PC-9 (cell line): ENCODE results near the gene CA7. TPM values are rescaled to one million over a fixed set of nuclear protein-coding genes. Genes with fewer than 3 reads are reported as not detected.

ENCODE experiments used
- BruUV-seq: library from RNA; stranded (reverse); fragments of 400-500 nt; replicated peaks from 2 replicates; lab custom pipeline; 2021; lab: Mats Ljungman, UMichigan
- CTCF ChIA-PET: fragments of 300-600 bp; sonication (Branson Sonifier 250); formaldehyde crosslinking; loops from one replicate; lab custom pipeline; 2022; ENCODE audit warnings: antibody characterized with exemption; lab: Charles Lee
- POLR2A ChIA-PET: fragments of 300-600 bp; sonication (Branson Sonifier 250); formaldehyde crosslinking; loops from one replicate; lab custom pipeline; 2022; ENCODE audit warnings: antibody characterized with exemption; ENCODE audit not compliant: unreplicated experiment; lab: Charles Lee
- DNase-seq, 2 experiments: peaks; one replicate each; pipeline versions ENCODE4 v3.0.0 to v3.0.0-alpha.2; 2015 to 2022; ENCODE audit warnings: mixed read lengths in 1 of 2
- H2AFZ ChIP-seq: fragments of 200-600 bp; sonication (generic); 2 replicates; pipeline ENCODE4 v1.8.1; 2017; ENCODE audit warnings: antibody characterized with exemption
- H3F3A ChIP-seq: fragments of 200-600 bp; sonication (generic); 2 replicates; pipeline ENCODE4 v1.8.1; 2017; ENCODE audit warnings: antibody characterized with exemption, mild to moderate bottlenecking, low read depth; ENCODE audit not compliant: insufficient read depth
- H3K27ac ChIP-seq: fragments of 200-600 bp; sonication (generic); 2 replicates; pipeline ENCODE4 v1.6.1; 2016; ENCODE audit warnings: mixed run types
- H3K27me3 ChIP-seq: fragments of 200-600 bp; sonication (generic); 2 replicates; pipeline ENCODE4 v1.6.1; 2016; ENCODE audit warnings: low read depth, mixed run types; ENCODE audit not compliant: insufficient read depth
- H3K36me3 ChIP-seq: fragments of 200-600 bp; sonication (generic); 2 replicates; pipeline ENCODE4 v1.6.1; 2016; ENCODE audit warnings: low read depth, mixed run types
- H3K4me1 ChIP-seq: fragments of 200-600 bp; sonication (generic); replicated peaks from 2 replicates; pipeline ENCODE4 v1.6.1; 2016; ENCODE audit warnings: mixed run types; ENCODE audit not compliant: insufficient read depth
- H3K4me2 ChIP-seq: fragments of 200-600 bp; sonication (generic); 2 replicates; pipeline ENCODE4 v1.6.1; 2017; ENCODE audit warnings: mixed run types
- H3K4me3 ChIP-seq: fragments of 200-600 bp; sonication (generic); 2 replicates; pipeline ENCODE4 v1.6.1; 2016; ENCODE audit warnings: mixed run types
- H3K79me2 ChIP-seq: fragments of 200-600 bp; sonication (generic); 2 replicates; pipeline ENCODE4 v1.6.1; 2017; ENCODE audit warnings: low read depth, mixed run types
- H3K9me2 ChIP-seq: fragments of 200-600 bp; sonication (generic); 2 replicates; pipeline ENCODE4 v1.8.1; 2017; ENCODE audit warnings: mild to moderate bottlenecking; ENCODE audit not compliant: insufficient read depth
- H3K9me3 ChIP-seq: fragments of 200-600 bp; sonication (generic); 2 replicates; pipeline ENCODE4 v1.8.1; 2016; ENCODE audit warnings: low read depth; ENCODE audit not compliant: insufficient read depth
- H4K20me1 ChIP-seq: fragments of 200-600 bp; sonication (generic); 2 replicates; pipeline ENCODE4 v1.8.1; 2017; ENCODE audit not compliant: insufficient read depth
- CTCF ChIP-seq: fragments of 200-600 bp; sonication (generic); conservative IDR thresholded peaks from 2 replicates; pipeline ENCODE4 v1.6.1; 2017; ENCODE audit warnings: mixed run types, antibody characterized with exemption, mild to moderate bottlenecking, moderate library complexity
- EZH2 ChIP-seq: fragments of 200-600 bp; sonication (generic); IDR thresholded peaks from 2 replicates; pipeline ENCODE4 v1.8.0; 2017; ENCODE audit warnings: antibody characterized with exemption, low read depth
- intact Hi-C: fragments of 100-400 bp; cut with micrococcal nuclease; formaldehyde crosslinking; loops from one replicate; pipeline ENCODE4 v1.10.0; 2022; ENCODE audit not compliant: unreplicated experiment
- total RNA-seq: library from RNA; stranded (reverse); gene quantifications from 2 replicates; pipeline ENCODE4 v1.2.3, GENCODE V29; 2021

CA7 gene
- total RNA-seq, 1 experiment from 2014 or later = not detected

GRCh38 chr16:66849021-66849420 lies 4.8 kb downstream of the CA7 start:
- intact Hi-C loops = no loop called here
- H3K4me1 ChIP-seq = 0 out of 2 replicates have a peak, but pooled peaks cover 6% of the 10 kb centered on the region
- DNase-seq = no peak
- H3K79me2 ChIP-seq = no peaks in the 10 kb centered on the region
- no peak overlapping the region for H2AFZ ChIP-seq
- POLR2A ChIA-PET = no interaction called here
- H3F3A ChIP-seq = no peaks in the 10 kb centered on the region
- BruUV-seq = no TSS peak
- H3K9me3 ChIP-seq = no peaks in the 10 kb centered on the region
- H4K20me1 ChIP-seq = no peaks in the 10 kb centered on the region; the same call in 1 of the 2 replicates
- CTCF ChIA-PET = interaction anchor here (0.6 to 0.7 kb wide), 4 partner anchors 11 to 100 kb away, joined by 3 to 4 read pairs (median 3); partner anchors contain the start of gene NAE1
- no peak overlapping the region for H3K27ac ChIP-seq
- H3K9me2 ChIP-seq = no peaks in the 10 kb centered on the region
- H3K4me2 ChIP-seq = no peak overlapping the region
- no peak overlapping the region for H3K4me3 ChIP-seq
- H3K36me3 ChIP-seq = no peaks in the 10 kb centered on the region
- H3K27me3 ChIP-seq = no peaks in the 10 kb centered on the region
- TF ChIP-seq EZH2 (no peak), CTCF (no peak)

GRCh38 chr16:66849549-66849948 lies 5.3 kb downstream of the CA7 start:
- no peaks in the 10 kb centered on the region; the same call in 1 of the 2 replicates for H4K20me1 ChIP-seq
- no peaks in the 10 kb centered on the region for H3K9me3 ChIP-seq
- no TSS peak for BruUV-seq
- no peak overlapping the region for H3K4me2 ChIP-seq
- CTCF ChIA-PET = interaction anchor here (0.7 kb wide), 1 partner anchor 11 kb away, joined by 3 read pairs; no protein-coding TSS in a partner anchor
- H3K27ac ChIP-seq = no peak overlapping the region
- no peaks in the 10 kb centered on the region for H3F3A ChIP-seq
- no peak for DNase-seq
- no peak overlapping the region for H2AFZ ChIP-seq
- no peak for TF ChIP-seq EZH2
- TF ChIP-seq CTCF = no peak
- no peaks in the 10 kb centered on the region for H3K36me3 ChIP-seq
- POLR2A ChIA-PET = no interaction called here
- H3K79me2 ChIP-seq = no peaks in the 10 kb centered on the region
- H3K9me2 ChIP-seq = no peaks in the 10 kb centered on the region
- intact Hi-C loops = no loop called here
- 0 out of 2 replicates have a peak, but pooled peaks cover 6% of the 10 kb centered on the region for H3K4me1 ChIP-seq
- H3K27me3 ChIP-seq = no peaks in the 10 kb centered on the region
- no peak overlapping the region for H3K4me3 ChIP-seq

- TF ChIP-seq CTCF (no peak), EZH2 (no peak)
- intact Hi-C loops = no loop called here
- ChIA-PET POLR2A (no interaction called here), CTCF (no interaction called here)
- H3K27ac ChIP-seq = no peak overlapping the region
- H3K36me3 ChIP-seq = no peaks in the 10 kb centered on the region
- no peaks in the 10 kb centered on the region for H3K79me2 ChIP-seq
- no peak overlapping the region for H2AFZ ChIP-seq
- no peak overlapping the region for H3K4me3 ChIP-seq
- DNase-seq = no peak
- no peaks in the 10 kb centered on the region for H3K9me2 ChIP-seq
- no TSS peak for BruUV-seq
- H3K4me2 ChIP-seq = no peak overlapping the region
- H3K9me3 ChIP-seq = no peaks in the 10 kb centered on the region
- no peaks in the 10 kb centered on the region for H3K27me3 ChIP-seq
- no peaks in the 10 kb centered on the region for H3F3A ChIP-seq
- H4K20me1 ChIP-seq = no peaks in the 10 kb centered on the region; the same call in 1 of the 2 replicates
- H3K4me1 ChIP-seq = 0 out of 2 replicates have a peak, but pooled peaks cover 6% of the 10 kb centered on the region
These were observed 6.1 kb downstream of the CA7 start for GRCh38 chr16:66850115-66850815.
